OCI-LY7 (cell line): Measurements from ENCODE around the gene TRIAP1. TPM values are rescaled to one million over a fixed set of nuclear protein-coding genes. Genes with fewer than 3 reads are reported as not detected.

Experiments used
- BruUV-seq: library from RNA; stranded (reverse); fragments of 400-500 nt; replicated peaks from 2 replicates; lab custom pipeline; 2021; lab: Mats Ljungman, UMichigan
- CTCF ChIA-PET: fragments of 300-600 bp; sonication (Branson Sonifier 250); formaldehyde crosslinking; loops from one replicate; lab custom pipeline; 2022; ENCODE audit warnings: antibody characterized with exemption; ENCODE audit not compliant: unreplicated experiment; lab: Charles Lee
- POLR2A ChIA-PET: fragments of 300-600 bp; sonication (Branson Sonifier 250); formaldehyde crosslinking; loops from one replicate; lab custom pipeline; 2022; ENCODE audit warnings: antibody characterized with exemption; lab: Charles Lee
- DNase-seq: peaks from one replicate; pipeline ENCODE4 v3.0.0-alpha.2; 2015; ENCODE audit warnings: low spot score
- H2AFZ ChIP-seq: fragments of 200-600 bp; sonication (generic), shearing (Covaris generic); 2 replicates; pipeline ENCODE4 v1.6.1; 2014; ENCODE audit warnings: mild to moderate bottlenecking, antibody characterized with exemption, low read length, moderate library complexity
- H3K27ac ChIP-seq: fragments of 200-600 bp; sonication (generic); 2 replicates; pipeline ENCODE4 v1.5.1; 2014; ENCODE audit warnings: mixed run types, low read depth, mild to moderate bottlenecking, moderate library complexity, low read length, inconsistent platforms; ENCODE audit not compliant: poor library complexity, severe bottlenecking
- H3K36me3 ChIP-seq: fragments of 200-600 bp; sonication (generic); 2 replicates; pipeline ENCODE4 v1.6.1; 2014; ENCODE audit warnings: mild to moderate bottlenecking, antibody characterized with exemption, low read length, moderate library complexity, mixed read lengths; ENCODE audit not compliant: insufficient read depth
- H3K4me1 ChIP-seq: fragments of 200-600 bp; sonication (generic); 2 replicates; pipeline ENCODE4 v1.5.1; 2014; ENCODE audit warnings: mild to moderate bottlenecking, low read length; ENCODE audit not compliant: insufficient read depth, poor library complexity, severe bottlenecking
- H3K4me2 ChIP-seq: fragments of 200-600 bp; sonication (generic); 2 replicates; pipeline ENCODE4 v1.6.1; 2014; ENCODE audit warnings: mild to moderate bottlenecking, low read length
- H3K4me3 ChIP-seq: fragments of 200-600 bp; sonication (generic); 2 replicates; pipeline ENCODE4 v1.5.1; 2014; ENCODE audit warnings: mild to moderate bottlenecking, low read depth, low read length; ENCODE audit not compliant: poor library complexity, severe bottlenecking
- H3K79me2 ChIP-seq: fragments of 200-600 bp; sonication (generic); 2 replicates; pipeline ENCODE4 v1.6.1; 2016; ENCODE audit warnings: low read depth, mild to moderate bottlenecking, low read length, moderate library complexity, mixed read lengths; ENCODE audit not compliant: insufficient read depth
- H3K9me2 ChIP-seq: fragments of 200-600 bp; sonication (generic); 2 replicates; pipeline ENCODE4 v1.6.1; 2016; ENCODE audit warnings: mild to moderate bottlenecking, low read length, mixed read lengths; ENCODE audit not compliant: insufficient read depth
- H3K9me3 ChIP-seq: fragments of 200-600 bp; sonication (generic); 2 replicates; pipeline ENCODE4 v1.6.1; 2014; ENCODE audit warnings: mild to moderate bottlenecking, mixed run types, low read length, mixed read lengths
- H4K20me1 ChIP-seq: fragments of 200-600 bp; sonication (generic); 2 replicates; pipeline ENCODE4 v1.6.1; 2014; ENCODE audit warnings: mild to moderate bottlenecking, antibody characterized with exemption, low read length, moderate library complexity, mixed read lengths; ENCODE audit not compliant: insufficient read depth
- EZH2phosphoT487 ChIP-seq: fragments of 200-600 bp; sonication (generic); IDR thresholded peaks from 2 replicates; pipeline ENCODE4 v1.6.1; 2018; ENCODE audit warnings: low read depth, borderline replicate concordance, mild to moderate bottlenecking, mixed run types, antibody characterized with exemption, low read length, moderate library complexity, mixed read lengths
- intact Hi-C: fragments of 100-400 bp; cut with micrococcal nuclease; formaldehyde crosslinking; loops from one replicate; pipeline ENCODE4 v1.10.0; 2022; ENCODE audit not compliant: unreplicated experiment
- total RNA-seq, 2 experiments: library from RNA; depleted of rRNA in 1 of 2; stranded (reverse); fragments of >200 nt in 1 of 2; shearing (Covaris generic) in 1 of 2; gene quantifications; 2 replicates each; pipeline ENCODE4 v1.2.3, GENCODE V29; 2014 to 2022
- TF ChIP-seq, protein P1 (sequence below): fragments of 200-600 bp; sonication (generic); conservative IDR thresholded peaks from 2 replicates; pipeline ENCODE4 v1.5.1; 2014; ENCODE audit warnings: mild to moderate bottlenecking, antibody characterized with exemption, low read length, moderate library complexity, mixed read lengths

Gene TRIAP1
- total RNA-seq, 2 experiments from 2014 or later = 23.9 to 25.9 TPM

DNA sequence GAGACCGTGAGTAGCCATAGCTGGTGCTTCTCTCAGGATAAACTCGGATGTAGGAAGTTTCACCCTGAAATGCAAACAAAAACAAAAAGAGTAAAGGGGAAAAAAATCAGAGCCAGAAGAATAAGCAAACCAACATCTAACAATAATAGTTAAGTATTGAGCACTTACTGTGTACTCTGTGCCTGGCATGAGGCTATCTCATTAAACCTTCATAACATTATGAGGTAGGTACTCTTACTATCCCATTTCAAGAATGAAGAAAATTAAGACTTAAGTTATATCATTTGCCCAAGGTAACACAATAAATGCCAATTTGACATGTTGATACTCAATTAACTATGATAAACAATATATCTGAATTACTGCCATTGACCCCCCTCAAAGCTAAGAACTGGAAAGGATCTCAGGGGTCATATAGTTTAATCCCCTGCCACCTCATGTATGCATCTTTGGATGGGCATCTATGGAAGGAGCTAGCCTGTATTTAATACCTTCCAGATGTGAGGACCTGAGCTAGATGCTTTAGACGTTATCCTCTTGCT lies 16.0 kb upstream of the TRIAP1 start:
- H3K4me2 ChIP-seq = no peak overlapping the region
- H3K9me3 ChIP-seq = no peaks in the 10 kb centered on the region
- no peak overlapping the region for H2AFZ ChIP-seq
- no peak overlapping the region for H3K4me3 ChIP-seq
- no peak overlapping the region for H3K27ac ChIP-seq
- TF ChIP-seq, protein P1, sequence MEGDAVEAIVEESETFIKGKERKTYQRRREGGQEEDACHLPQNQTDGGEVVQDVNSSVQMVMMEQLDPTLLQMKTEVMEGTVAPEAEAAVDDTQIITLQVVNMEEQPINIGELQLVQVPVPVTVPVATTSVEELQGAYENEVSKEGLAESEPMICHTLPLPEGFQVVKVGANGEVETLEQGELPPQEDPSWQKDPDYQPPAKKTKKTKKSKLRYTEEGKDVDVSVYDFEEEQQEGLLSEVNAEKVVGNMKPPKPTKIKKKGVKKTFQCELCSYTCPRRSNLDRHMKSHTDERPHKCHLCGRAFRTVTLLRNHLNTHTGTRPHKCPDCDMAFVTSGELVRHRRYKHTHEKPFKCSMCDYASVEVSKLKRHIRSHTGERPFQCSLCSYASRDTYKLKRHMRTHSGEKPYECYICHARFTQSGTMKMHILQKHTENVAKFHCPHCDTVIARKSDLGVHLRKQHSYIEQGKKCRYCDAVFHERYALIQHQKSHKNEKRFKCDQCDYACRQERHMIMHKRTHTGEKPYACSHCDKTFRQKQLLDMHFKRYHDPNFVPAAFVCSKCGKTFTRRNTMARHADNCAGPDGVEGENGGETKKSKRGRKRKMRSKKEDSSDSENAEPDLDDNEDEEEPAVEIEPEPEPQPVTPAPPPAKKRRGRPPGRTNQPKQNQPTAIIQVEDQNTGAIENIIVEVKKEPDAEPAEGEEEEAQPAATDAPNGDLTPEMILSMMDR = no peak
- TF ChIP-seq EZH2phosphoT487 = no peak
- H4K20me1 ChIP-seq = peaks cover 31% of the 10 kb centered on the region
- peaks cover 43% of the 10 kb centered on the region for H3K79me2 ChIP-seq
- no peaks in the 10 kb centered on the region for H3K9me2 ChIP-seq
- H3K36me3 ChIP-seq = peaks cover 99% of the 10 kb centered on the region
- DNase-seq = no peak
- intact Hi-C loops = no loop called here
- H3K4me1 ChIP-seq = peaks cover 13% of the 10 kb centered on the region
- BruUV-seq = no TSS peak
- ChIA-PET CTCF (no interaction called here), POLR2A (interaction anchor here (0.8 kb wide), 1 partner anchor 16 kb away, joined by 3 read pairs; the partner anchor contains the start of genes GATC and TRIAP1)

DNA sequence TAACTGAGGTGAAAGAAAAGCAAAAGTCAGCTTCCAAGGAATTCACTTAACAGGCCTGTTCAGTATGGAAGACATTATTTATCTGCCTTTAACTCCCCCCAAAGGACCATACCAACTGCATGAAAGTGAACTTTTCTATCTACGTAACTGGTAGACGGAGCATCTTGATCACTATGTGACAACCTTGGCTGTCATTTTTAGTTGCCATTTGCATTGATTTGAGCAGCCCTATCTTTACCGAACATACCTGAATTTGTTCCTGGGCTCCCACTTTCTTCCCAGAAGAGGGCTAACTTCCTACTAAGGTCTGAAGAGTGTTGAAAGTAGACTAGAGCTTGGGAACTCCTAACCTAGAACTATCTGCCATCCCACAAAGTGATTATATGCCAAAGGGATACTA lies 14.0 kb upstream of the TRIAP1 start:
- intact Hi-C loops = no loop called here
- ChIA-PET POLR2A (interaction anchor here (1.2 kb wide), 1 partner anchor 23 kb away, joined by 9 read pairs; no protein-coding TSS in a partner anchor), CTCF (no interaction called here)
- Histone ChIP-seq H3K4me2 (no peak overlapping the region), H4K20me1 (peaks cover 21% of the 10 kb centered on the region; the same call in 1 of the 2 replicates), H3K9me3 (no peaks in the 10 kb centered on the region), H3K27ac (no peak overlapping the region), H3K4me1 (no peaks in the 10 kb centered on the region), H3K79me2 (peaks cover 23% of the 10 kb centered on the region), H3K4me3 (no peak overlapping the region), H3K9me2 (no peaks in the 10 kb centered on the region), H2AFZ (no peak overlapping the region), H3K36me3 (peaks cover 99% of the 10 kb centered on the region)
- no peak for DNase-seq
- TF ChIP-seq EZH2phosphoT487 = no peak
- TF ChIP-seq, protein P1 = no peak
- no TSS peak for BruUV-seq

DNA sequence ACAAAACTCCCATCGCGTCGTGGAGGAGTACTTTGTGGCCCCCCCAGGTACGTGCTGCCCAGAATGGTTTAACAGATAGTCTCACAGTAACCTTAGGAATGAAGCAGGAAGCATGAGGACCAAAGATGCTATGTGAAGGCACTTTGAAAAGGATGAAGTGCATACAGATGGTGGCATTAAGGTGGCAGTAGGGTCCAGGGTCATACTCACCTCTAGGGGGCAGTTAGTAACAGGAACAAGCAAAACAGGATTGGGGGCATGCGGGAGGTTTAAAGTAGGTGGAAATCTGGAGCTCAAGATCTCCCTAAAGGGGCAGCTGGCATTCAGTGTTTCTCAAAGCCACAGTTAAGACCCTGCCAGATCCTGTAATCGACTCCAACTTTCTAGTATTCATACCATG lies 10.9 kb upstream of the TRIAP1 start:
- no peak overlapping the region for H2AFZ ChIP-seq
- no peaks in the 10 kb centered on the region for H3K9me3 ChIP-seq
- H3K4me2 ChIP-seq = no peak overlapping the region
- DNase-seq = peak; percentile 48
- ChIA-PET POLR2A (interaction anchor here (2.1 kb wide), 1 partner anchor 12 kb away, joined by 6 read pairs; no protein-coding TSS in a partner anchor), CTCF (interaction anchor here (0.8 kb wide), 1 partner anchor 11 kb away, joined by 3 read pairs; the partner anchor contains the start of genes GATC and TRIAP1)
- H3K36me3 ChIP-seq = peaks cover 94% of the 10 kb centered on the region
- intact Hi-C loops = no loop called here
- H3K4me3 ChIP-seq = no peak overlapping the region
- TF ChIP-seq, protein P1 = peak; percentile 74
- no peak for TF ChIP-seq EZH2phosphoT487
- peaks cover 3% of the 10 kb centered on the region; the same call in 1 of the 2 replicates for H4K20me1 ChIP-seq
- H3K4me1 ChIP-seq = no peaks in the 10 kb centered on the region
- H3K9me2 ChIP-seq = no peaks in the 10 kb centered on the region
- H3K79me2 ChIP-seq = peaks cover 2% of the 10 kb centered on the region; the same call in 1 of the 2 replicates
- no TSS peak for BruUV-seq
- no peak overlapping the region for H3K27ac ChIP-seq
